Measurements from ENCODE around the gene MYD88. TPM values are rescaled to one million over a fixed set of nuclear protein-coding genes. Genes with fewer than 3 reads are reported as not detected.

Gene MYD88
- total and polyA plus RNA-seq, 7 donors: 27.8 to 74.0 (median 39.7) TPM

GRCh38 chr3:38124324-38125122, 13.9 kb upstream of the MYD88 start:
- Histone ChIP-seq H3K36me3 (peaks cover 43 to 100% (median 62%) of the 10 kb centered on the region in 4 donors), H3K9me3 (no peaks in the 10 kb centered on the region), H3K4me1 (peaks cover 0 to 7% (median 3%) of the 10 kb centered on the region in 4 donors), H3K4me3 (no peak overlapping the region), H3K27ac (no peak overlapping the region), H3K27me3 (no peaks in the 10 kb centered on the region)
- WGBS, 2 donors: 42 to 76% methylated on average over 7 of the region's 7 CpGs
- intact Hi-C loops (cut with DNase I): loop anchor here (10.0 kb wide), 1 partner anchor 120 kb away; no protein-coding TSS in a partner anchor
- TF ChIP-seq POLR2AphosphoS5 (IDR thresholded peaks at IDR 0.05): no peak
- TF ChIP-seq CTCF (IDR thresholded peaks at IDR 0.05): no peak
- TF ChIP-seq EP300 (IDR thresholded peaks at IDR 0.05): no peak
- no peak for TF ChIP-seq POLR2A (IDR thresholded peaks at IDR 0.05)
- no peak for DNase-seq

- peak; percentile 57 for DNase-seq
- Histone ChIP-seq H3K4me3 (no peak overlapping the region), H3K36me3 (peaks cover 44 to 100% (median 67%) of the 10 kb centered on the region in 4 donors), H3K9me3 (no peaks in the 10 kb centered on the region), H3K27me3 (no peaks in the 10 kb centered on the region), H3K27ac (no peak overlapping the region), H3K4me1 (peaks cover 0 to 7% (median 3%) of the 10 kb centered on the region in 4 donors)
- intact Hi-C loops (cut with DNase I): loop anchor here (10.0 kb wide), 1 partner anchor 119 kb away; no protein-coding TSS in a partner anchor
- WGBS, 2 donors: 91 to 95% methylated on average over 11 of the region's 11 CpGs
- no peak for TF ChIP-seq POLR2A (IDR thresholded peaks at IDR 0.05)
- no peak for TF ChIP-seq EP300 (IDR thresholded peaks at IDR 0.05)
- TF ChIP-seq CTCF (IDR thresholded peaks at IDR 0.05): no peak
- TF ChIP-seq POLR2AphosphoS5 (IDR thresholded peaks at IDR 0.05): no peak
Observed at GRCh38 chr3:38125305-38126120, 12.9 kb upstream of the MYD88 start.

- H3K27me3 ChIP-seq: no peaks in the 10 kb centered on the region
- peak; percentile 50 for DNase-seq
- intact Hi-C loops (cut with DNase I): loop anchor here (10.0 kb wide), 1 partner anchor 118 kb away; no protein-coding TSS in a partner anchor
- H3K9me3 ChIP-seq: no peaks in the 10 kb centered on the region
- peaks cover 0 to 3% (median 1%) of the 10 kb centered on the region in 4 donors for H3K4me1 ChIP-seq
- H3K36me3 ChIP-seq: peaks cover 51 to 100% (median 75%) of the 10 kb centered on the region in 4 donors
- no peak overlapping the region for H3K27ac ChIP-seq
- WGBS, 2 donors: 96% methylated on average over 6 of the region's 6 CpGs
- no peak overlapping the region for H3K4me3 ChIP-seq
- no peak for TF ChIP-seq POLR2A (IDR thresholded peaks at IDR 0.05)
- no peak for TF ChIP-seq CTCF (IDR thresholded peaks at IDR 0.05)
- no peak for TF ChIP-seq EP300 (IDR thresholded peaks at IDR 0.05)
- no peak for TF ChIP-seq POLR2AphosphoS5 (IDR thresholded peaks at IDR 0.05)
Observed at GRCh38 chr3:38126121-38126892, 12.2 kb upstream of the MYD88 start.

GRCh38 chr3:38127611-38128302, 10.7 kb upstream of the MYD88 start:
- TF ChIP-seq CTCF (IDR thresholded peaks at IDR 0.05): no peak
- no peak for TF ChIP-seq POLR2AphosphoS5 (IDR thresholded peaks at IDR 0.05)
- no peak for TF ChIP-seq POLR2A (IDR thresholded peaks at IDR 0.05)
- TF ChIP-seq EP300 (IDR thresholded peaks at IDR 0.05): no peak
- peak; percentile 26 for DNase-seq
- Histone ChIP-seq H3K9me3 (no peaks in the 10 kb centered on the region), H3K27ac (no peak overlapping the region), H3K36me3 (peaks cover 43 to 100% (median 75%) of the 10 kb centered on the region in 4 donors), H3K27me3 (no peaks in the 10 kb centered on the region), H3K4me1 (peaks cover 0 to 5% (median 0%) of the 10 kb centered on the region in 4 donors), H3K4me3 (no peak overlapping the region)
- intact Hi-C loops (cut with DNase I): loop anchor here (10.0 kb wide), 1 partner anchor 117 kb away; no protein-coding TSS in a partner anchor
- 96 to 99% methylated on average over 4 of the region's 4 CpGs for WGBS, 2 donors
